Endothelial cell of umbilical vein (primary cell): Measurements from ENCODE around the gene PCDH9. TPM values are rescaled to one million over a fixed set of nuclear protein-coding genes. Genes with fewer than 3 reads are reported as not detected.

ENCODE experiments used
- BruUV-seq: library from RNA; stranded (reverse); fragments of 400-500 nt; replicated peaks from 2 replicates; lab custom pipeline; 2021; lab: Mats Ljungman, UMichigan
- CTCF ChIA-PET: fragments of 300-600, 350-600 bp; sonication (Branson Sonifier 250); formaldehyde crosslinking; loops from one replicate; lab custom pipeline; 2021; ENCODE audit warnings: antibody characterized with exemption, inconsistent platforms; lab: Charles Lee
- POLR2A ChIA-PET: fragments of 300-600, 350-600 bp; sonication (Branson Sonifier 250); formaldehyde crosslinking; loops from one replicate; lab custom pipeline; 2021; ENCODE audit warnings: antibody characterized with exemption, inconsistent platforms; lab: Charles Lee
- DNase-seq: peaks from one replicate; pipeline ENCODE4 v3.0.0-alpha.2; 2011; ENCODE audit warnings: low read depth, low spot score
- FAIRE-seq: peaks from 2 replicates; lab custom pipeline; 2011; peaks lifted over from hg19 to GRCh38; lab: Jason Lieb, UNC
- H2AFZ ChIP-seq: 2 replicates; pipeline ENCODE4 v1.6.0; 2012; ENCODE audit warnings: low read depth, low read length, control low read depth, inconsistent platforms
- H3K27ac ChIP-seq: 2 replicates; pipeline ENCODE4 v1.5.1; 2011; ENCODE audit warnings: low read depth, mild to moderate bottlenecking, control low read depth, low read length, moderate library complexity; ENCODE audit not compliant: insufficient read depth
- H3K27me3 ChIP-seq, 2 experiments: 2 replicates each; pipeline versions ENCODE4 v1.6.0 to v1.6.1; 2011; ENCODE audit warnings: low read length in 2 of 2, mixed read lengths in 1 of 2; ENCODE audit not compliant: control insufficient read depth in 2 of 2, insufficient read depth in 2 of 2
- H3K36me3 ChIP-seq, 2 experiments: 2 replicates in 1 of 2; 3 replicates in 1 of 2; pipeline ENCODE4 v1.5.1; 2011; ENCODE audit warnings: low read length in 2 of 2, mild to moderate bottlenecking in 1 of 2, moderate library complexity in 1 of 2; ENCODE audit not compliant: control insufficient read depth in 2 of 2, insufficient read depth in 2 of 2; ENCODE audit errors: extremely low read depth in 1 of 2
- H3K4me1 ChIP-seq: 3 replicates; pipeline ENCODE4 v1.5.1; 2011; ENCODE audit warnings: mild to moderate bottlenecking, low read length; ENCODE audit not compliant: control insufficient read depth, insufficient read depth; ENCODE audit errors: extremely low read depth
- H3K4me2 ChIP-seq: 2 replicates; pipeline ENCODE4 v1.6.1; 2011; ENCODE audit warnings: low read length, control low read depth, mixed read lengths; ENCODE audit not compliant: insufficient read depth
- H3K4me3 ChIP-seq, 3 experiments: fragments of 200-600 bp in 1 of 3; sonication (generic), shearing (Covaris generic) in 1 of 3; replicated peaks in 1 of 3; 2 replicates each; pipeline ENCODE4 v1.5.1; 2011 to 2016; ENCODE audit warnings: control low read depth in 3 of 3, low read length in 3 of 3, mild to moderate bottlenecking in 2 of 3, inconsistent platforms in 1 of 3, low read depth in 1 of 3, moderate library complexity in 1 of 3; ENCODE audit not compliant: insufficient read depth in 1 of 3
- H3K79me2 ChIP-seq: 2 replicates; pipeline ENCODE4 v1.6.0; 2012; ENCODE audit warnings: low read length, inconsistent platforms; ENCODE audit not compliant: control insufficient read depth, insufficient read depth
- H3K9ac ChIP-seq: replicated peaks from 2 replicates; pipeline ENCODE3; 2011; ENCODE audit warnings: low read length, control low read depth; ENCODE audit not compliant: insufficient read depth; ENCODE audit errors: extremely low read depth
- H3K9me1 ChIP-seq: replicated peaks from 3 replicates; pipeline ENCODE4 v1.6.0; 2011; ENCODE audit warnings: mild to moderate bottlenecking, low read length; ENCODE audit not compliant: control insufficient read depth, insufficient read depth; ENCODE audit errors: extremely low read depth
- H3K9me3 ChIP-seq: replicated peaks from 2 replicates; pipeline ENCODE4 v1.5.1; 2012; ENCODE audit warnings: low read length, inconsistent platforms; ENCODE audit not compliant: control insufficient read depth, insufficient read depth
- H4K20me1 ChIP-seq: replicated peaks from 2 replicates; pipeline ENCODE3; 2011; ENCODE audit warnings: mild to moderate bottlenecking, low read length; ENCODE audit not compliant: control insufficient read depth, insufficient read depth; ENCODE audit errors: extremely low read depth
- EZH2 ChIP-seq: IDR thresholded peaks from 2 replicates; pipeline ENCODE4 v1.6.1; 2012; ENCODE audit warnings: borderline replicate concordance, low read depth, mild to moderate bottlenecking, moderate library complexity, low read length, inconsistent platforms; ENCODE audit not compliant: severe bottlenecking
- FOS ChIP-seq: IDR thresholded peaks from 2 replicates; pipeline ENCODE4 v1.6.1; 2011; ENCODE audit warnings: mild to moderate bottlenecking, low read length, moderate library complexity, borderline replicate concordance; ENCODE audit not compliant: insufficient read depth
- GATA2 ChIP-seq: IDR thresholded peaks from 2 replicates; pipeline ENCODE4 v1.7.0; 2011; ENCODE audit warnings: low read depth, mild to moderate bottlenecking, moderate library complexity, mixed read lengths, low read length; ENCODE audit not compliant: insufficient read length, insufficient read depth
- JUN ChIP-seq: IDR thresholded peaks from 2 replicates; pipeline ENCODE4 v1.6.1; 2011; ENCODE audit warnings: borderline replicate concordance, low read depth; ENCODE audit not compliant: insufficient read length, insufficient read depth
- MYC ChIP-seq: IDR thresholded peaks from one replicate; pipeline ENCODE4 v1.6.1; 2011; ENCODE audit warnings: mild to moderate bottlenecking, low read depth, low read length
- POLR2A ChIP-seq: IDR thresholded peaks from 2 replicates; pipeline ENCODE4 v1.6.1; 2012; ENCODE audit warnings: low read depth, mild to moderate bottlenecking, control low read depth, low read length
- POLR2AphosphoS5 ChIP-seq: IDR thresholded peaks from 2 replicates; pipeline ENCODE4 v1.6.1; 2012; ENCODE audit warnings: low read depth, mild to moderate bottlenecking, control low read depth, low read length, moderate library complexity; ENCODE audit not compliant: insufficient read depth
- dilution Hi-C: fragments of 300-500 bp; cut with MboI; formaldehyde crosslinking; loops from one replicate; pipeline ENCODE4 v1.15.0; 2019; ENCODE audit warnings: low sequenced_read_pairs; ENCODE audit not compliant: extremely low pct_ligation_motif_present
- intact Hi-C: fragments of 100-400 bp; cut with micrococcal nuclease; formaldehyde crosslinking; loops from one replicate; pipeline ENCODE4 v1.10.0; 2022
- polyA plus RNA-seq, 4 experiments: library from polyadenylated mRNA; depleted of rRNA in 3 of 4; stranded (reverse) in 3 of 4; unstranded in 1 of 4; fragments of >200 nt; gene quantifications; 2 replicates each; pipeline versions ENCODE4 v1.2.1 to v1.2.3, GENCODE V29; 2011 to 2012; ENCODE audit warnings: missing spikeins in 1 of 4
- total RNA-seq: library from RNA; stranded (reverse); gene quantifications from 2 replicates; pipeline ENCODE4 v1.2.3, GENCODE V29; 2021
- TF ChIP-seq, protein P1 (sequence below): IDR thresholded peaks from 2 replicates; pipeline ENCODE4 v1.6.1; 2011; ENCODE audit not compliant: insufficient read depth, insufficient read length
- TF ChIP-seq, protein P2 (sequence below), 2 donors: IDR thresholded peaks; 1 replicate in 1 of 2; 2 replicates in 1 of 2; pipeline ENCODE4 v1.5.1; 2011; ENCODE audit warnings: low read length in 2 of 2, mild to moderate bottlenecking in 2 of 2, moderate library complexity in 2 of 2, control low read depth in 1 of 2, inconsistent platforms in 1 of 2, low read depth in 1 of 2; ENCODE audit not compliant: insufficient read depth in 1 of 2; ENCODE audit errors: extremely low read depth in 1 of 2

Gene PCDH9
- total and polyA plus RNA-seq, 2 donors (not counting 3 experiments of a cell fraction or from before 2014, with no cell fraction given) = 1.1 to 5.2 TPM

DNA sequence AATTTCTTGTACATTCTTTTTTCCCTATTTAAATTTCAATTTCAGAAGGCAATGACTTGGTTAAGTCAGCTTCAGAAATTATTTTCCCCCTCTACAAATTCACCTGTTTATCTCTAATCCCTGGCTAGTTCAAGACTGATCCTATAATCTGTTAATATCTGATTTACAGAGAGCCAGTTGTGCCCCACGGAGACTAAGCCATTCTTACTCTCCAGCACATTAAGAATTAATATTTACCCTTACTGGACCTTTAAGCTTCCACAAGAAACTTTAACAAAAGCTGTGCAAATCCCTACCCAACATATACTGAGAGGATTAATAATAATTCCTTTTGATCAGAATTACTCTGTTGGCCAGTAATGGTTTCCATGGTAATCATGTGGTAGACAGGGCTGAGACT lies 786.2 kb downstream of the PCDH9 start:
- no peaks in the 10 kb centered on the region for H3K4me1 ChIP-seq
- no TSS peak for BruUV-seq
- intact Hi-C loops = no loop called here
- CTCF ChIA-PET = interaction anchor here (1.5 to 1.6 kb wide), 2 partner anchors 17 to 152 kb away, joined by 3 to 5 read pairs; no protein-coding TSS in a partner anchor
- no peak for FAIRE-seq
- H3K27me3 ChIP-seq = no peaks in the 10 kb centered on the region
- dilution Hi-C loops = no loop called here
- no peaks in the 10 kb centered on the region for H3K9me1 ChIP-seq
- no peak for DNase-seq
- POLR2A ChIA-PET = no interaction called here
- no peak overlapping the region for H3K4me3 ChIP-seq
- H3K9ac ChIP-seq = no peak overlapping the region
- no peaks in the 10 kb centered on the region for H3K9me3 ChIP-seq
- H3K4me2 ChIP-seq = no peak overlapping the region
- TF ChIP-seq MYC (no peak), JUN (no peak), POLR2A (no peak), EZH2 (no peak), FOS (no peak), POLR2AphosphoS5 (no peak), GATA2 (no peak)
- TF ChIP-seq, protein P1, sequence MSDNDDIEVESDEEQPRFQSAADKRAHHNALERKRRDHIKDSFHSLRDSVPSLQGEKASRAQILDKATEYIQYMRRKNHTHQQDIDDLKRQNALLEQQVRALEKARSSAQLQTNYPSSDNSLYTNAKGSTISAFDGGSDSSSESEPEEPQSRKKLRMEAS = no peak
- TF ChIP-seq, protein P2, sequence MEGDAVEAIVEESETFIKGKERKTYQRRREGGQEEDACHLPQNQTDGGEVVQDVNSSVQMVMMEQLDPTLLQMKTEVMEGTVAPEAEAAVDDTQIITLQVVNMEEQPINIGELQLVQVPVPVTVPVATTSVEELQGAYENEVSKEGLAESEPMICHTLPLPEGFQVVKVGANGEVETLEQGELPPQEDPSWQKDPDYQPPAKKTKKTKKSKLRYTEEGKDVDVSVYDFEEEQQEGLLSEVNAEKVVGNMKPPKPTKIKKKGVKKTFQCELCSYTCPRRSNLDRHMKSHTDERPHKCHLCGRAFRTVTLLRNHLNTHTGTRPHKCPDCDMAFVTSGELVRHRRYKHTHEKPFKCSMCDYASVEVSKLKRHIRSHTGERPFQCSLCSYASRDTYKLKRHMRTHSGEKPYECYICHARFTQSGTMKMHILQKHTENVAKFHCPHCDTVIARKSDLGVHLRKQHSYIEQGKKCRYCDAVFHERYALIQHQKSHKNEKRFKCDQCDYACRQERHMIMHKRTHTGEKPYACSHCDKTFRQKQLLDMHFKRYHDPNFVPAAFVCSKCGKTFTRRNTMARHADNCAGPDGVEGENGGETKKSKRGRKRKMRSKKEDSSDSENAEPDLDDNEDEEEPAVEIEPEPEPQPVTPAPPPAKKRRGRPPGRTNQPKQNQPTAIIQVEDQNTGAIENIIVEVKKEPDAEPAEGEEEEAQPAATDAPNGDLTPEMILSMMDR (IDR thresholded peaks at IDR 0.05; ENCODE audit: extremely low read depth in 1 of 2, insufficient read depth in 1 of 2, low read depth in 1 of 2, low read length in 2 of 2) = no peak
- no peak overlapping the region for H3K27ac ChIP-seq
- no peaks in the 10 kb centered on the region for H4K20me1 ChIP-seq
- H2AFZ ChIP-seq = no peak overlapping the region
- H3K79me2 ChIP-seq = no peaks in the 10 kb centered on the region
- H3K36me3 ChIP-seq = no peaks in the 10 kb centered on the region
